ENCODE results near the gene SNAI3.

DNA sequence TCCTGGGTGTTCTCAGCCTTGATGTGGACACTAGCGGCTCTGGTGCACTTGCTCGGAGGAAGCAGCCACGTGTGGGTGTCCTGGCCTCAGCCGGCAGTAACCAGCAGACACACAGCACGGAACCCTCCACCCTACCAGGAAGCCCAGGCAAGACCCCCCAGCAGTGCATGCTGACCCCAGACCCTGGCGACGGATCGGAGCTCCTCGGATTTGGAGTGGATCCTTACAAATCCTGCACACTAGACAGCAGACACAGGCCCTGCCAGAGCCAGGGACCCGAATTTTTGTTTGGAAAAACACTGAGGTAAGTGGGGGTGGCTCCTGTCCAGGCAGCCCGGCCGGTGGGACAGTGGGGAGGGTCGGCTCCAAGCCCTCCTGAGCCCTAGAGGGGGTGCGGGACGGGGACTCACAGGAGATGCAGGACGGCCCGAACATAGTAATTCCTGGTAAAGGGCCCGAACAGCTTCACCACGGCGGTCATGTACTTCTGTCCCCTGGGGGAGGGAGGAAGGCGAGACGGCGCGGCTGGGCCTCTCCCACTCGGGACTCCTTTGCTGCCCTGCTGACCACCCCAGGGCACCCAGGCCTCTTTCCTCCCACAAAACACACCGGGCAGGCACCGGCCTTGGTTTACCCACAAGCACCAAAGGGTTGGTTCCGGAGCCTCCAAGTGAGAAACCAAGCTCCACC lies 39.8 kb downstream of the SNAI3 start:
- no peak for TF ChIP-seq RCOR1 (IDR thresholded peaks at IDR 0.05; ENCODE audit: insufficient replicate concordance, low read length)
- TF ChIP-seq, protein P1, sequence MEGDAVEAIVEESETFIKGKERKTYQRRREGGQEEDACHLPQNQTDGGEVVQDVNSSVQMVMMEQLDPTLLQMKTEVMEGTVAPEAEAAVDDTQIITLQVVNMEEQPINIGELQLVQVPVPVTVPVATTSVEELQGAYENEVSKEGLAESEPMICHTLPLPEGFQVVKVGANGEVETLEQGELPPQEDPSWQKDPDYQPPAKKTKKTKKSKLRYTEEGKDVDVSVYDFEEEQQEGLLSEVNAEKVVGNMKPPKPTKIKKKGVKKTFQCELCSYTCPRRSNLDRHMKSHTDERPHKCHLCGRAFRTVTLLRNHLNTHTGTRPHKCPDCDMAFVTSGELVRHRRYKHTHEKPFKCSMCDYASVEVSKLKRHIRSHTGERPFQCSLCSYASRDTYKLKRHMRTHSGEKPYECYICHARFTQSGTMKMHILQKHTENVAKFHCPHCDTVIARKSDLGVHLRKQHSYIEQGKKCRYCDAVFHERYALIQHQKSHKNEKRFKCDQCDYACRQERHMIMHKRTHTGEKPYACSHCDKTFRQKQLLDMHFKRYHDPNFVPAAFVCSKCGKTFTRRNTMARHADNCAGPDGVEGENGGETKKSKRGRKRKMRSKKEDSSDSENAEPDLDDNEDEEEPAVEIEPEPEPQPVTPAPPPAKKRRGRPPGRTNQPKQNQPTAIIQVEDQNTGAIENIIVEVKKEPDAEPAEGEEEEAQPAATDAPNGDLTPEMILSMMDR (conservative IDR thresholded peaks at IDR 0.05; ENCODE audit: low read depth, low read length), result no peak
- no peak for TF ChIP-seq CEBPB (IDR thresholded peaks at IDR 0.05; ENCODE audit: low read depth, low read length)

Data from IMR-90 (cell line).